Gastroesophageal sphincter (tissue), 3 donors: ENCODE measurements around the gene PHACTR1.

Source experiments
- POLR2A ChIP-seq, 2 donors: fragments of 450-650 bp; IDR thresholded peaks; one replicate each; pipeline ENCODE4 v1.6.1; 2017; ENCODE audit warnings: antibody characterized with exemption in 2 of 2, mild to moderate bottlenecking in 2 of 2, moderate library complexity in 1 of 2
- TF ChIP-seq, protein P1 (sequence below), 4 experiments: fragments of 200-600 bp in 2 of 4; fragments of 450-650 bp in 2 of 4; sonication (generic) in 1 of 4; IDR thresholded peaks; one replicate each; pipeline ENCODE4 v1.5.1; 2017 to 2019; ENCODE audit warnings: antibody characterized with exemption in 4 of 4, mild to moderate bottlenecking in 2 of 4, moderate library complexity in 2 of 4

DNA sequence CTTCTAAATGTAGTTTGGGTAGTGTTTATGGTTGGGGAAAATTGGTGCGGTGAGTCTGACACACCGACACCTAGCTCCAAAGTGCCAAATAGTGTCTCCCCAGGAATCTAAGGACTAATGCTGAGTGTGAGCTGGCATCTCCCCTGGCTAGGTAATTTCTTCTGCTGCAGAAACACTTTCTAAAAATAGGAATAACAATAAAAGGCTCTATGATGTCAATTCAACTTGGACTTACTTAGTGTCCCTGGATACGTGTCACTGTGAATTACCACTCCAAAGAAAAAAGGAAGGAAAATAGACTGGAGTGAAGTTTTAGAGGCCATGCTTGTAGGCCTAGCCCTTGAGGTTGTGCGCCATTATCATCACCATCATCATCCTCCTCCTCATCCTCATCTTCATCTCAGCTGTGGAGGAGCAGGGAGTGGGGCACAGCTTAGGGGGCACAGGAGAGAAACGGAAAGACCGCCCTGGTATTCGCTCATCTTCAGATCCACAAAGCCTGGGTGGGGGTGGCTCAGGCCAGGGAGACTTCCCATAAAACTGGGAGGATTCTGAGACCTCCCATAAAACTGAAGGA is 522.2 kb downstream of the PHACTR1 start:
- TF ChIP-seq, protein P1, sequence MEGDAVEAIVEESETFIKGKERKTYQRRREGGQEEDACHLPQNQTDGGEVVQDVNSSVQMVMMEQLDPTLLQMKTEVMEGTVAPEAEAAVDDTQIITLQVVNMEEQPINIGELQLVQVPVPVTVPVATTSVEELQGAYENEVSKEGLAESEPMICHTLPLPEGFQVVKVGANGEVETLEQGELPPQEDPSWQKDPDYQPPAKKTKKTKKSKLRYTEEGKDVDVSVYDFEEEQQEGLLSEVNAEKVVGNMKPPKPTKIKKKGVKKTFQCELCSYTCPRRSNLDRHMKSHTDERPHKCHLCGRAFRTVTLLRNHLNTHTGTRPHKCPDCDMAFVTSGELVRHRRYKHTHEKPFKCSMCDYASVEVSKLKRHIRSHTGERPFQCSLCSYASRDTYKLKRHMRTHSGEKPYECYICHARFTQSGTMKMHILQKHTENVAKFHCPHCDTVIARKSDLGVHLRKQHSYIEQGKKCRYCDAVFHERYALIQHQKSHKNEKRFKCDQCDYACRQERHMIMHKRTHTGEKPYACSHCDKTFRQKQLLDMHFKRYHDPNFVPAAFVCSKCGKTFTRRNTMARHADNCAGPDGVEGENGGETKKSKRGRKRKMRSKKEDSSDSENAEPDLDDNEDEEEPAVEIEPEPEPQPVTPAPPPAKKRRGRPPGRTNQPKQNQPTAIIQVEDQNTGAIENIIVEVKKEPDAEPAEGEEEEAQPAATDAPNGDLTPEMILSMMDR (IDR thresholded peaks at IDR 0.05), result no peak
- TF ChIP-seq POLR2A (IDR thresholded peaks at IDR 0.05), result no peak
